Left colon (tissue), 2 donors: ENCODE results near the gene CLCN6. TPM values are rescaled to one million over a fixed set of nuclear protein-coding genes. Genes with fewer than 3 reads are reported as not detected.

Source experiments
- ATAC-seq: fragments of 200-7000 bp; cut with Tn5 transposase; one replicate; pipeline ENCODE4 v1.9.1; 2020; ENCODE audit warnings: mild to moderate bottlenecking, moderate library complexity
- DNase-seq, 2 donors: peaks; one replicate each; pipeline ENCODE4 v3.0.0-alpha.2; 2020
- intact Hi-C, 2 donors: fragments of 100-400 bp; cut with DNase I in 1 of 2; cut with micrococcal nuclease in 1 of 2; formaldehyde crosslinking; loops; one replicate each; pipeline versions ENCODE4 v1.11.2 to v1.14.0; 2022; cut with DNase I, micrococcal nuclease
- total RNA-seq, 2 donors: library from RNA; stranded (reverse); fragmentation: NEBNext Ultra II Directional; extraction: Animal tissue kit (Norgen Biotek cat#: 25700); gene quantifications; one replicate each; pipeline ENCODE4 v1.2.1, GENCODE V29; 2021
- donor health status: DM: no; HTN: no; CAD: no.
- donor health status: DM: yes; HTN: yes; CAD: no.

CLCN6 gene
- total RNA-seq, 2 donors from 2014 or later, result 14.6 to 20.4 TPM

- DNase-seq, result peak; percentile 55 to 75
- intact Hi-C loops, result no loop called here
- ATAC-seq, result peak; percentile 100
Measured at GRCh38 chr1:11882814-11883538, 77.0 kb downstream of the CLCN6 start.

- no peak for DNase-seq
- ATAC-seq, result no peak
- intact Hi-C loops, result no loop called here
Measured at GRCh38 chr1:11885916-11886315, 79.9 kb downstream of the CLCN6 start.

GRCh38 chr1:11886986-11887665 is 81.1 kb downstream of the CLCN6 start:
- DNase-seq, result no peak
- intact Hi-C loops, result no loop called here
- no peak for ATAC-seq

- intact Hi-C loops, result no loop called here
- DNase-seq (no peak), ATAC-seq (no peak)
Measured at GRCh38 chr1:11887666-11888007, 81.6 kb downstream of the CLCN6 start.

GRCh38 chr1:11888206-11888876 is 82.3 kb downstream of the CLCN6 start:
- intact Hi-C loops, result no loop called here
- no peak for ATAC-seq
- no peak for DNase-seq

- intact Hi-C loops, result no loop called here
- DNase-seq (no peak), ATAC-seq (no peak)
Measured at GRCh38 chr1:11888877-11889208, 82.9 kb downstream of the CLCN6 start.

- ATAC-seq, result no peak
- intact Hi-C loops, result loop anchor here in 1 of 2 donors (10.0 kb wide), 1 partner anchor 57 kb away; no protein-coding TSS in a partner anchor
- no peak for DNase-seq
Measured at GRCh38 chr1:11891433-11892186, 85.6 kb downstream of the CLCN6 start.

Other genes with a start within 250 kb of the CLCN6 start
- gene FBXO2, start 151.8 kb upstream of the CLCN6 start, total RNA-seq, result 1 to 10 TPM in 1 of 2 donors, under 1 TPM in 1; 0.55 to 1.4 TPM
- gene FBXO44, start 151.3 kb upstream of the CLCN6 start, total RNA-seq, result 1 to 10 TPM; 4.0 to 8.1 TPM
- 1 to 10 TPM; 6.8 to 8.1 TPM for gene FBXO6, start 142.0 kb upstream of the CLCN6 start, total RNA-seq
- 1 to 10 TPM; 7.0 to 7.4 TPM for gene MAD2L2, start 125.0 kb upstream of the CLCN6 start, total RNA-seq
- under 1 TPM; 0.06 to 0.11 TPM for gene DRAXIN, start 114.5 kb upstream of the CLCN6 start, total RNA-seq
- gene AGTRAP, start 70.1 kb upstream of the CLCN6 start, total RNA-seq, result 10 to 100 TPM; 12.3 to 16.7 TPM
- gene C1orf167, start 44.0 kb upstream of the CLCN6 start, total RNA-seq, result not detected
- 10 to 100 TPM; 44.8 to 48.2 TPM for gene MTHFR, start 227 bp upstream of the CLCN6 start, total RNA-seq
- not detected for gene NPPA, start 41.6 kb downstream of the CLCN6 start, total RNA-seq
- not detected for gene NPPB, start 52.8 kb downstream of the CLCN6 start, total RNA-seq
- 100 to 1,000 TPM; 105 to 120 TPM for gene KIAA2013, start 120.2 kb downstream of the CLCN6 start, total RNA-seq
- 10 to 100 TPM; 36.4 to 49.8 TPM for gene PLOD1, start 128.5 kb downstream of the CLCN6 start, total RNA-seq
- gene MFN2, start 174.3 kb downstream of the CLCN6 start, total RNA-seq, result 10 to 100 TPM; 93.9 to 99.6 TPM
- gene MIIP, start 213.3 kb downstream of the CLCN6 start, total RNA-seq, result 10 to 100 TPM; 16.2 to 22.9 TPM